ENCODE data around the gene XPNPEP2.

The XPNPEP2 gene

DNA sequence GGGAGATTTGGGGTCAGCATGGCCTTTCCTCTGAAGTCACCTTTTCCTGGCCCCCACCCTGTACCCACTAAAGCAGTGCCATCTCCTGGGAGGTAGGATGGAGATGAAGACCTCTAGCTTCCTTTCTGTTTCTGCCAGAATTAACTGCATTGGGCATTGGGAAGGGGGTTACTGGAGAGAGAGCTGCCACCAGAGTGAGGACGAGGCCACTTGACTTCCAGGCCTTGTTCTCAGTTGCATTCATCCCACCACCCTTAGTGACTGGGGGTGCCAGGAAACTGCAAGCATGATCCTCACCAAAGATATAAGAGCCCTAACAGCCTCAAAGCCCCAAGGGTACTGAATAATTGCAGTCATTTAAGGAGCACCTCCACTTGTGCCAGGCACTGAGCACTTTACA lies 56.8 kb downstream of the XPNPEP2 start:
- Mint-ChIP-seq H3K4me3 (no peak overlapping the region), H3K36me3 (ENCODE audit: low read depth) (peaks cover 4% of the 10 kb centered on the region), H3K4me1 (peaks cover 7% of the 10 kb centered on the region), H3K27ac (no peak overlapping the region), H3K9me3 (peaks cover 3% of the 10 kb centered on the region), H3K27me3 (ENCODE audit: low read depth) (peaks cover 6% of the 10 kb centered on the region)
- TF ChIP-seq, protein P1, sequence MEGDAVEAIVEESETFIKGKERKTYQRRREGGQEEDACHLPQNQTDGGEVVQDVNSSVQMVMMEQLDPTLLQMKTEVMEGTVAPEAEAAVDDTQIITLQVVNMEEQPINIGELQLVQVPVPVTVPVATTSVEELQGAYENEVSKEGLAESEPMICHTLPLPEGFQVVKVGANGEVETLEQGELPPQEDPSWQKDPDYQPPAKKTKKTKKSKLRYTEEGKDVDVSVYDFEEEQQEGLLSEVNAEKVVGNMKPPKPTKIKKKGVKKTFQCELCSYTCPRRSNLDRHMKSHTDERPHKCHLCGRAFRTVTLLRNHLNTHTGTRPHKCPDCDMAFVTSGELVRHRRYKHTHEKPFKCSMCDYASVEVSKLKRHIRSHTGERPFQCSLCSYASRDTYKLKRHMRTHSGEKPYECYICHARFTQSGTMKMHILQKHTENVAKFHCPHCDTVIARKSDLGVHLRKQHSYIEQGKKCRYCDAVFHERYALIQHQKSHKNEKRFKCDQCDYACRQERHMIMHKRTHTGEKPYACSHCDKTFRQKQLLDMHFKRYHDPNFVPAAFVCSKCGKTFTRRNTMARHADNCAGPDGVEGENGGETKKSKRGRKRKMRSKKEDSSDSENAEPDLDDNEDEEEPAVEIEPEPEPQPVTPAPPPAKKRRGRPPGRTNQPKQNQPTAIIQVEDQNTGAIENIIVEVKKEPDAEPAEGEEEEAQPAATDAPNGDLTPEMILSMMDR (IDR thresholded peaks at IDR 0.05; ENCODE audit: unreplicated experiment in 3 of 3) = no peak

DNA sequence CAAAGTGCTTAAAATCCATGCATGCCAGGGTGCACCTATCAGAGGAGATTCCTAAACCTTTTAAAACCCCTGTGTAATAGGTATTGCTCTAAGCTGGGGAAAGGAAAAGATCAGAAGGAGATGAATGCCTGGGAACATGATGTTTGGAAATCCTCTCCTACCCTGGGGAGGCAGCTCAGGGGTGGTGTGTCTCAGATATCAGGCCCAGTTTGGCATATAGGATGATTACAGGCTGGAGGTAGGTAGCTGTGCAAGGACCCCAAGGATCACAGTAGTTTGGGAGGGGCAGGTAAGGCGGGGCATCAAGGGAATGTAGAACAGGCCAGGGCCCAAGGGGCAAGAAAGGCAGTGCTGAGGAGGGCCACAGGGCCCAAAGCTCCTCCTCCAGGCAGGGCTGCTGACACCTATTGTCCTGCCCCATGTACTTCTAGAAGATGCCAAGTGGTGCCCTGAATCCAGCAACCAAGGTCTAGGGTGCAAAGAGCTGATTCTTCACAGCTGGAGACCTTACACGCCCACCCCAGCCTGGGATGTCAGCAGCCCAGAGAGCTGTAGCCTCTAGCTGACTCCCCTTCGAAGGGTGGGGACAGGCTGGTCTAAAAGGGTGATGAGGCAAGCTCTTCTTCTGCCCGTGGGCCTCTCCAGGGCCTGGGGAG lies 58.6 kb downstream of the XPNPEP2 start:
- TF ChIP-seq, protein P1 (IDR thresholded peaks at IDR 0.05; ENCODE audit: unreplicated experiment in 3 of 3) = no peak
- no peak overlapping the region for H3K4me3 Mint-ChIP-seq
- peaks cover 3% of the 10 kb centered on the region for H3K27me3 Mint-ChIP-seq (ENCODE audit: low read depth)
- H3K9me3 Mint-ChIP-seq = peaks cover 3% of the 10 kb centered on the region
- peaks cover 7% of the 10 kb centered on the region for H3K4me1 Mint-ChIP-seq
- no peak overlapping the region for H3K27ac Mint-ChIP-seq
- peaks cover 4% of the 10 kb centered on the region for H3K36me3 Mint-ChIP-seq (ENCODE audit: low read depth)

DNA sequence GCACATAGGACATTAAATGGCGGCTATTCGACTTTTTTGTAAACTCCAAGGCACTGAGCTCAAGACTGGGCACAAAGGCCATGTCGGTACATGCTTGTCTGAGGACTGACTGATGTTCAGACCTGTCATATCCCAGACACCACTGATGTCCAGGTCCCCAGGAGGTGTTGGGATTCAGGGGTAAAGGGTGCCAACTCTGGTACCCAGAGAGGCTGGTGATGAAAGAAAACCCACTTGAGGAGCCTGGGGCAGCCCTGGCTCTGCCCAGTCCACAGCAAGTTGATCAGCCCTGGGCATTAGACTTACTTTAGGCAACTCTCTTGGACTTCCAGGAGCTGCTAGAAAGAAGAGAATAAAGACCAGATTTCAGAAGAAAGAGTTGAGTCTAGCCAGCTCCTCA lies 59.7 kb downstream of the XPNPEP2 start:
- Mint-ChIP-seq H3K36me3 (ENCODE audit: low read depth) (peaks cover 4% of the 10 kb centered on the region), H3K4me3 (no peak overlapping the region), H3K27ac (no peak overlapping the region), H3K4me1 (peaks cover 17% of the 10 kb centered on the region), H3K9me3 (peaks cover 3% of the 10 kb centered on the region), H3K27me3 (ENCODE audit: low read depth) (peaks cover 3% of the 10 kb centered on the region)
- TF ChIP-seq, protein P1 (IDR thresholded peaks at IDR 0.05; ENCODE audit: unreplicated experiment in 3 of 3) = no peak

DNA sequence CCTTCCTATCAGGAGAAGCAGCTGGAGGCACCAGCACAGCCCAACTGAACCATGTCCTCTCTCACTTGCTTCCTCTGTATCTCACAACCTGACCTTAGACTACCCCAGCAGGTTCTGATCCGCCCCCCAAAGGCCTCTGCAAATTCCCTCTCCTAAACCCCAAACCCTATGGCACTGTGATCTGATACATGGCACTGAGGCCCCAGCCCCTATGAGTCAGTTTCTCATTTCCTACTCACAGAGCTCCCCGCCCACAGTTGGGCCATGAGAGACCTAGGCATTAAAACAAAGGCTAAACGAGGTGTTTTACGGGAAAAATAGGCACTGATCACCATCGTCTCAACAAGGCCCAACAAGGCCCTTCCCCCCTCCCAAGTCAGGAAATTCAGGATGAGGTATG lies 60.1 kb downstream of the XPNPEP2 start:
- Mint-ChIP-seq H3K36me3 (ENCODE audit: low read depth) (peaks cover 8% of the 10 kb centered on the region), H3K27ac (no peak overlapping the region), H3K9me3 (peaks cover 3% of the 10 kb centered on the region), H3K4me3 (no peak overlapping the region), H3K4me1 (peaks cover 21% of the 10 kb centered on the region), H3K27me3 (ENCODE audit: low read depth) (peaks cover 3% of the 10 kb centered on the region)
- TF ChIP-seq, protein P1 (IDR thresholded peaks at IDR 0.05; ENCODE audit: unreplicated experiment in 3 of 3) = no peak

DNA sequence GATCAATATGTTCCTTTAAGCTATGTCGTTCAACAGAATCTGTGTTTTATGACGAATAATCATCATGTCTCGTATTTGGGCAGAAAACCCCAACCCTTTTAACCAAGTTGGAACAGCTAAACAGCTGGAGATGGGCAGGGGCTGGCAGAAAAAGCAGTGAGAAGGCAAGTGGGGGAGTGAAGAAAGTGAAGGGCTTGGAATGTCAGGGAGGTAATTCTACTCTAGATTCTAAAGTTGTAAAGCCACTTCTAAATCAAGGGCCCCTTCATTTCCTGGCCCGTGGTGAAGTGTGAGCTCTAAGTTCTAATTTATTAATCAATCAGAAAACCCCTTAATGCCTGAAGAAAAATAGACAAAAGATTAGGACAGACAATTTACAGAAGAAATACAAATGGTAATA lies 61.4 kb downstream of the XPNPEP2 start:
- Mint-ChIP-seq H3K4me1 (peaks cover 34% of the 10 kb centered on the region), H3K4me3 (peak overlapping the region in 1 of 3 experiments; percentile 8), H3K9me3 (peaks cover 3% of the 10 kb centered on the region), H3K27me3 (ENCODE audit: low read depth) (no peaks in the 10 kb centered on the region), H3K27ac (peak overlapping the region; percentile 9 to 93 (median 17)), H3K36me3 (ENCODE audit: low read depth) (peaks cover 15% of the 10 kb centered on the region)
- TF ChIP-seq, protein P1 (IDR thresholded peaks at IDR 0.05; ENCODE audit: unreplicated experiment in 3 of 3) = no peak

DNA sequence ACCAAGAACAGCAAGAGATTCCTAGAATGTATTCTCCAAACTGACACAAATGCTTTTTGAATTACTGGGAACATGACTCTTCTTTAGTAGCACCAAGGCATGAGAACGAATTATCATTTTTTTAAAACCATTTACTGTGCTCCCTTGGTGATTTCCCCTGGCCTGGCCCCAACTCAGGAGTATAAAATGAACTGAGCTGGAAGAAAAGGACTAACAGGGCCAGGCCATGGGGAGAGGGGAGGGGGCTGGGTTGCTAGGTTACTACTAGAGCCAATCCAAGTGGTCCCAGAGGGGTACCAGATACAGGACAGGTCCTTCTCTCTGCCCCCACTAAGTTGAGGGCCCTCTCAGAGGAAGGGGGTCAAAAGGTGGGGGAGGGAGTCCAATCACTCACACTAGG lies 64.1 kb downstream of the XPNPEP2 start:
- TF ChIP-seq, protein P1 (IDR thresholded peaks at IDR 0.05; ENCODE audit: unreplicated experiment in 3 of 3) = no peak
- H3K9me3 Mint-ChIP-seq = peaks cover 3% of the 10 kb centered on the region
- peaks cover 34% of the 10 kb centered on the region for H3K4me1 Mint-ChIP-seq
- H3K27ac Mint-ChIP-seq = peak overlapping the region; percentile 54 to 63 (median 59)
- peaks cover 20% of the 10 kb centered on the region for H3K36me3 Mint-ChIP-seq (ENCODE audit: low read depth)
- no peak overlapping the region for H3K4me3 Mint-ChIP-seq
- H3K27me3 Mint-ChIP-seq (ENCODE audit: low read depth) = no peaks in the 10 kb centered on the region
